ENCODE results near the gene TGM4. TPM values are rescaled to one million over a fixed set of nuclear protein-coding genes. Genes with fewer than 3 reads are reported as not detected.

The TGM4 gene
- total RNA-seq, 2 donors from 2014 or later, result not detected

DNA sequence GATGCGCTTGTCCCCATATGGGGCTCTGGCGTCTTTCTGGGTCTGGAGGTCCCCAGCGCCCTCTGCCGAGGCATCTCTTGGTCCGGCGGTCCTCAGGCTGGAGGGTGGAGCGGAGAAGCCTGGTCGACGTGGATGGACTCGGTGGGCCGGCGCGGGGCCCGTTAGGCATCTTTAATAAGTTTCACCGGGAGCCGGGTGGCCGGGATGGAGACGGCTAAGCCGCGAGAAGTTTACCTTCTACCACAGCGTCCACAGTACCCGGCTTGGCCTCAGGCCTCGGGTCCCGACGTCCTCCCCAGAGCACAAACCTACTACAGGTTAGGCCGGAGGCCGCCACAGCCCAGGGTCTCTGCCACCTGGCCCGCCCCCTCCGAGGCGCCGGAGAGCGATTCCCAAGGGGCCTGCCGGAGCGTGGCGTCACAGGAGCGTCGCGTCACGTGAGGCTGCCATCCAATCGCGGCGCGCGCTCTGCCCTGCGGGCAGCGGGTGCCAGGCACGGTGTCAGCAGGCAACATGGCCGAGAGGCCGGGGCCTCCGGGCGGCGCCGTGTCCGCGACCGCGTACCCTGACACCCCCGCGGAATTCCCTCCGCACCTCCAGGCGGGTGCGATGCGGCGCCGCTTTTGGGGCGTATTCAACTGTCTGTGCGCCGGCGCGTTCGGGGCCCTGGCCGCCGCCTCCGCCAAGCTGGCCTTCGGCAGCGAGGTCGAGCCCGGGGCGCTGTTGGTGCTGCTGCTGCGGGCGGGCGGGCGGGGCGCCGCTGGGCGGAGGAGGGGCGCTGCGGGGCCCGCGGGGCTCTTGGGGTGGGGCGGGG is 12.8 kb upstream of the TGM4 start, which contains the start of gene TMEM42:
TMEM42 (plus strand) TSS at position 501 of the 814 bp plus-strand sequence; CDS start at position 514, 13 bp downstream.
- H3K36me3 Mint-ChIP-seq (ENCODE audit: low read depth), result no peaks in the 10 kb centered on the region
- H3K4me3 Mint-ChIP-seq, result peak within 1 kb of the TSS; percentile 84
- ATAC-seq (peak; percentile 97), DNase-seq (peak; percentile 80 to 86 (median 82))
- H3K27ac Mint-ChIP-seq, result peak within 1 kb of the TSS; percentile 90
- H3K4me1 Mint-ChIP-seq, result peaks cover 28% of the 10 kb centered on the region
- H3K27me3 Mint-ChIP-seq, result no peaks in the 10 kb centered on the region
- no peaks in the 10 kb centered on the region for H3K9me3 ChIP-seq (ENCODE audit: control insufficient read depth, low read length, poor library complexity, severe bottlenecking)

DNA sequence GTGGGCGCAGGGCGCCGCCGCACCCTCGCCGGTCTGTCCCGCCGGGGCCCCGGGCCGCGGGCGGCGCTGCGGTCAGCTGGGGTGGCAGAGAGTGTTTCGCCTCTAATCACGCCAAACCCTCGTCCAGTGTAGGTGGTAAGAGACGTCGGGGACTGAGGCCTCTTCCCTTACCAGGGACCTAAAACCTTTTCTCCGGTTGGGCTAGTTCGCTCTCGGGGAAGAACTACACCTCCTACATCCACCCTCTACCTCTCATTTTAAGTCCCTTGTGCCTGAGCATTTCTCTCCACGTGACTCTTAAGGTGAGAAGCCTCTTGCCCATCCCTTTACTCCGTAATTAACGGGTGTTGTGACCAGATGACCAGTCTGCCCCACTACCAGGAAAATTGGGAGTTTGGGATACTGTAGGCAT is 12.2 kb upstream of the TGM4 start:
- peaks cover 30% of the 10 kb centered on the region for H3K4me1 Mint-ChIP-seq
- no peaks in the 10 kb centered on the region for H3K27me3 Mint-ChIP-seq
- H3K4me3 Mint-ChIP-seq, result peak overlapping the region; percentile 84
- no peaks in the 10 kb centered on the region for H3K36me3 Mint-ChIP-seq (ENCODE audit: low read depth)
- peak; percentile 21 for ATAC-seq
- peak overlapping the region; percentile 90 for H3K27ac Mint-ChIP-seq
- no peaks in the 10 kb centered on the region for H3K9me3 ChIP-seq (ENCODE audit: control insufficient read depth, low read length, poor library complexity, severe bottlenecking)
- no peak for DNase-seq

- no peaks in the 10 kb centered on the region for H3K9me3 ChIP-seq (ENCODE audit: control insufficient read depth, low read length, poor library complexity, severe bottlenecking)
- Mint-ChIP-seq H3K27ac (peak overlapping the region; percentile 72), H3K27me3 (no peaks in the 10 kb centered on the region), H3K4me1 (peaks cover 30% of the 10 kb centered on the region), H3K36me3 (ENCODE audit: low read depth) (no peaks in the 10 kb centered on the region), H3K4me3 (peak overlapping the region; percentile 56)
- no peak for DNase-seq
- no peak for ATAC-seq
Observed at GRCh38 chr3:44865272-44866035, 9.0 kb upstream of the TGM4 start.

- Mint-ChIP-seq H3K27me3 (no peaks in the 10 kb centered on the region), H3K36me3 (ENCODE audit: low read depth) (no peaks in the 10 kb centered on the region), H3K4me3 (no peak overlapping the region), H3K4me1 (peaks cover 27% of the 10 kb centered on the region), H3K27ac (no peak overlapping the region)
- no peak for ATAC-seq
- H3K9me3 ChIP-seq (ENCODE audit: control insufficient read depth, low read length, poor library complexity, severe bottlenecking), result no peaks in the 10 kb centered on the region
- DNase-seq, result no peak
Observed at GRCh38 chr3:44867421-44868111, 6.8 kb upstream of the TGM4 start.

DNA sequence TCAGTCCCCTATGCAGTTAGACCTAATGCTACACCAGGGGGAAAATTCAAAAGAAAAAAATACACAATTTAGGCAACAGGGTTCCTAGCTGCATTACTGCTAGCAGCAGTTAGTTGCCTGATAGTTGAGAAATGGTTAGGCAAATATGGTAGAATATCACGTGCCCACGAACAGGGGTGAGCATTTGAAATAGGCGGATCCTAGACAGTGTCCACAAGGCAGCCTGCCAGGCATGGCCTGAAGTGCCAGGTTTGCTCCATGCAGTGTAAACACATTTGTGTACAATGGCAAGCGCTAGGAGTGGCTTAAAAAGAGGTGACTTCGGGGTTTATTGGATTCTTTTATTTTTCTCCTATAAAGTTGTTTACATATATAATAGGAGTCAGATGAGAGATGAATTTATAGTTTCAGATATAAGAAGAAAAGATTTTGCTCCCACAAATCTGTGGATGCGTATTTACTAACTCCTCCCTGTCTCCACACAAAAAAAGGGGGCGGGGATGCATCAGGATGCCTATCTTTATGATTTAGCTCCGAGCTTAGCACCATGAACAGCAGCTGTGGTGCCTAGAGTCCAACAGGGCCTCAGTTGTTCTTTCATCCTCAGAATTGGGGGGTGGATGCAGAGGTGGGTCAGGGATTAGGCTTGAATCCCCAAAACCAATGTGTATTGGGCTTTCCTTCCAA is 3.9 kb upstream of the TGM4 start:
- Mint-ChIP-seq H3K4me1 (peaks cover 10% of the 10 kb centered on the region), H3K36me3 (ENCODE audit: low read depth) (no peaks in the 10 kb centered on the region), H3K27me3 (no peaks in the 10 kb centered on the region), H3K27ac (no peak overlapping the region), H3K4me3 (no peak overlapping the region)
- H3K9me3 ChIP-seq (ENCODE audit: control insufficient read depth, low read length, poor library complexity, severe bottlenecking), result no peaks in the 10 kb centered on the region
- no peak for DNase-seq
- no peak for ATAC-seq

GRCh38 chr3:44875596-44875995 is 1.2 kb downstream of the TGM4 start:
- H3K36me3 Mint-ChIP-seq (ENCODE audit: low read depth), result peaks cover 2% of the 10 kb centered on the region
- ATAC-seq (no peak), DNase-seq (no peak)
- H3K4me1 Mint-ChIP-seq, result no peaks in the 10 kb centered on the region
- H3K4me3 Mint-ChIP-seq, result no peak overlapping the region
- peaks cover 7% of the 10 kb centered on the region for H3K27me3 Mint-ChIP-seq
- no peak overlapping the region for H3K27ac Mint-ChIP-seq
- H3K9me3 ChIP-seq (ENCODE audit: control insufficient read depth, low read length, poor library complexity, severe bottlenecking), result no peaks in the 10 kb centered on the region

DNA sequence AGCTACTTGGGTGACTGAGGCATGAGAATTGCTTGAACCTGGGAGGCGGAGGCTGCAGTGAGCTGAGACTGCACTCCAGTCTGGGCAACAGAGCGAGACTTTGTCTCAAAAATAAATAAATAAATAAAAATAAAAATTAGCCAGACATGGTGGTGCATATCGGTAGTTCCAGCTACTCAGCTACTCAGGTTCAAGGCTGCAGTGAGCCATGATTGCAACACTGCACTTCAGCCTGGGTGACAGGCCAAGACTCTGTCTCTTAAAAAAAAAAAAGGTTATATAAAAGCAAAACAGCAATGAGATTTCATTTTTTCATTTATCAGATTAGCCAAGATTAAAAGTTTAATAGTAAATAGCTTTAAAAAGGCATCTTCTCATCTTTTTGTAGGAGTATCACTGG is 2.9 kb downstream of the TGM4 start:
- H3K9me3 ChIP-seq (ENCODE audit: control insufficient read depth, low read length, poor library complexity, severe bottlenecking), result no peaks in the 10 kb centered on the region
- Mint-ChIP-seq H3K27ac (no peak overlapping the region), H3K27me3 (peaks cover 9% of the 10 kb centered on the region), H3K36me3 (ENCODE audit: low read depth) (peaks cover 2% of the 10 kb centered on the region), H3K4me3 (no peak overlapping the region), H3K4me1 (no peaks in the 10 kb centered on the region)
- DNase-seq (no peak), ATAC-seq (no peak)

GRCh38 chr3:44880284-44880683 is 5.9 kb downstream of the TGM4 start:
- Mint-ChIP-seq H3K36me3 (ENCODE audit: low read depth) (peaks cover 2% of the 10 kb centered on the region), H3K4me3 (no peak overlapping the region), H3K27ac (no peak overlapping the region), H3K4me1 (no peaks in the 10 kb centered on the region), H3K27me3 (peaks cover 25% of the 10 kb centered on the region)
- DNase-seq, result no peak
- ATAC-seq, result no peak
- H3K9me3 ChIP-seq (ENCODE audit: control insufficient read depth, low read length, poor library complexity, severe bottlenecking), result no peaks in the 10 kb centered on the region

GRCh38 chr3:44883213-44883955 is 9.0 kb downstream of the TGM4 start:
- Mint-ChIP-seq H3K27me3 (peaks cover 40% of the 10 kb centered on the region), H3K4me1 (no peaks in the 10 kb centered on the region)

DNA sequence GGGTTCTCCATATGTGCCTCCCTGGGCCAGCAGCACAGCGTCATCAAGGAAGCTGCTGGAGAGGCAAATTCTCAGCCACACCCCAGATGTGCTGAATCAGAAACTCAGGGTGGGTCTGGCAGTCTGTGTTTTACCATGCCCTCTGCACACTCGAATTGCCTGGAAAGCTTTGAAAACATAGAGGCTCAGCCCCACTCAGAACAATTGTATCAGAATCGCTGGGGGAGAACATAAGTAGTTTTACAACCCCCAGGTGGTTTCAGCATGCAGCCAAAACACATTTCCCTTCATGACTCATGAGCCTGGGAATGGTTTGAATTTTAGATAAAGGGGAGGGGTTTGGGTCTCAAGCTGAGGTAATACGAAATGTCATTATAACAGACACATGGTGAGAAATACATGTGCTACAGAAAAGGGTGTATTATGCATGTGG is 9.6 kb downstream of the TGM4 start:
- no peaks in the 10 kb centered on the region for H3K9me3 ChIP-seq (ENCODE audit: control insufficient read depth, low read length, poor library complexity, severe bottlenecking)
- Mint-ChIP-seq H3K27ac (no peak overlapping the region), H3K36me3 (ENCODE audit: low read depth) (no peaks in the 10 kb centered on the region)

More at GRCh38 chr3:44883213-44883955, 9.0 kb downstream of the TGM4 start:
- H3K27ac Mint-ChIP-seq, result no peak overlapping the region
- H3K9me3 ChIP-seq (ENCODE audit: control insufficient read depth, low read length, poor library complexity, severe bottlenecking), result no peaks in the 10 kb centered on the region
- H3K36me3 Mint-ChIP-seq (ENCODE audit: low read depth), result no peaks in the 10 kb centered on the region
- DNase-seq (no peak), ATAC-seq (no peak)
- H3K4me3 Mint-ChIP-seq, result no peak overlapping the region

DNA sequence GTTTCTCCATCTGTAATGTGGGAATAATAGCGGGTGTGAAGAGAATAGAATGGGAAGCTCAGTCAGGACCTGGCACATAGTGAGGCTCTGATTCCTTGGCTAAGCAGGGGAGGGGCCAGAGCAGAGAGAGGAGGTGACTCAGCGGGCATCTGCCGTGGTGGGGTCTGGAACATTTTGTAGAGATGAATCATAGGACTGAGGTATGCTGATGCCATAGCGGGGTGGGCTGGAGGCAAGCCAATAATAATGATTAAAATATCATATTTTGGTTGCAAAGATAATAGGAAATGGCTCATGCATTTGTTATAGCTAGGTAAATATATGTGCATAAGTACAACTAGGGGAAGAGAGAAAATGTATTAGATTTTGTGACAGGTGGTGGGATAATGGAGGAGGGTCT is 11.2 kb downstream of the TGM4 start:
- ATAC-seq (no peak), DNase-seq (no peak)
- H3K9me3 ChIP-seq (ENCODE audit: control insufficient read depth, low read length, poor library complexity, severe bottlenecking), result no peaks in the 10 kb centered on the region
- H3K27ac Mint-ChIP-seq, result no peak overlapping the region
- no peaks in the 10 kb centered on the region for H3K36me3 Mint-ChIP-seq (ENCODE audit: low read depth)
- peaks cover 40% of the 10 kb centered on the region for H3K27me3 Mint-ChIP-seq
- no peaks in the 10 kb centered on the region for H3K4me1 Mint-ChIP-seq
- H3K4me3 Mint-ChIP-seq, result no peak overlapping the region

More for the DNA sequence above, 9.6 kb downstream of the TGM4 start:
- Mint-ChIP-seq H3K27me3 (peaks cover 40% of the 10 kb centered on the region), H3K4me1 (no peaks in the 10 kb centered on the region), H3K4me3 (no peak overlapping the region)
- DNase-seq (no peak), ATAC-seq (no peak)

DNA sequence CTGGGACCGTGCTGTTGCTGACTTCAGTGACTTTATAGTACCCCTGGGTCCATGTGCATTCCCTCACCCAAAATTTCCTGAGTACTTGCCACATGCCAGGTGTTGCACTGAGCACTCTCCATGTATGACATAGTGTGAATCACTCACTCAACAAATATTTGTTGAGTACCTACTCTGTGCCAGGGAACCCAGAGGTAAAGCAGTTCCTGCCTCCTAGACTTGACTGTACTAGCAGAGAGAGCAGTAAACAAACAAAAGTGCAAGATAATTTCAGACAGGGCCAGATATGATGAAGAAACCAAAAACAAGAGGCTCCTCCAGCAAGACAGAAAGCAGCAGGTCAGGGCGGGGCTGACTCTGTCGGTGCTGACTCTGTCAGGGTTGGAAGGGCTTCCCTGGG is 12.2 kb downstream of the TGM4 start:
- no peak for ATAC-seq
- peaks cover 40% of the 10 kb centered on the region for H3K27me3 Mint-ChIP-seq
- no peak overlapping the region for H3K4me3 Mint-ChIP-seq
- no peaks in the 10 kb centered on the region for H3K36me3 Mint-ChIP-seq (ENCODE audit: low read depth)
- no peak overlapping the region for H3K27ac Mint-ChIP-seq
- no peaks in the 10 kb centered on the region for H3K4me1 Mint-ChIP-seq
- H3K9me3 ChIP-seq (ENCODE audit: control insufficient read depth, low read length, poor library complexity, severe bottlenecking), result no peaks in the 10 kb centered on the region
- no peak for DNase-seq

Data from T-helper 17 cell (primary cell).